Glomerular endothelial cell (primary cell): ENCODE measurements around the gene ZNF593OS. TPM values are rescaled to one million over a fixed set of nuclear protein-coding genes. Genes with fewer than 3 reads are reported as not detected.

ENCODE experiments used
- DNase-seq: peaks from one replicate; pipeline ENCODE4 v3.0.0-alpha.2; 2011; ENCODE audit warnings: low read depth, low spot score; ENCODE audit errors: extremely low read depth
- total RNA-seq: library from RNA; depleted of rRNA; stranded (reverse); fragments of >200 nt; gene quantifications from 2 replicates; pipeline ENCODE4 v1.2.3, GENCODE V29; 2015

ZNF593OS gene
- total RNA-seq, 1 donor from 2014 or later, result not detected

GRCh38 chr1:26184883-26185282 is 13.3 kb upstream of the ZNF593OS start:
- no peak for DNase-seq

DNA sequence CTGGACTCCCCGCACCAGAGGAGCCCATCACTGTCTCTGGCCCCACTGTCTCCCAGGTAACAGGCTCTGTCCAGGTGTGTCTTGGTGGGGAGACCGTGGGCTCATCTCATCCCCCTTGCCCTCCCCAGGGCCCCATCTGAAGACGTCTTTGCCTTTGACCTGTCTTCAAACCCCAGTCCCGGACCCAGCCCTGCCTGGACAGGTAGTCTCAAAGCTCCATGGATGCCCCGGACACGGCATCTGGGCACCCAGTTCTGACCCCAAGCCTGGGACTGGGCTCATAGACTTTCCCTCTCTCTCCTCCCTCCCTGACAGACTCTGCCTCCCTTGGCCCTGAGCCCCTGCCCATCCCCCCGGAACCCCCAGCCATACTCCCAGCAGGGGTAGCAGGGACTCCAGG is 12.5 kb upstream of the ZNF593OS start:
- no peak for DNase-seq

- no peak for DNase-seq
These were observed 10.7 kb upstream of the ZNF593OS start for GRCh38 chr1:26182383-26182696.

DNA sequence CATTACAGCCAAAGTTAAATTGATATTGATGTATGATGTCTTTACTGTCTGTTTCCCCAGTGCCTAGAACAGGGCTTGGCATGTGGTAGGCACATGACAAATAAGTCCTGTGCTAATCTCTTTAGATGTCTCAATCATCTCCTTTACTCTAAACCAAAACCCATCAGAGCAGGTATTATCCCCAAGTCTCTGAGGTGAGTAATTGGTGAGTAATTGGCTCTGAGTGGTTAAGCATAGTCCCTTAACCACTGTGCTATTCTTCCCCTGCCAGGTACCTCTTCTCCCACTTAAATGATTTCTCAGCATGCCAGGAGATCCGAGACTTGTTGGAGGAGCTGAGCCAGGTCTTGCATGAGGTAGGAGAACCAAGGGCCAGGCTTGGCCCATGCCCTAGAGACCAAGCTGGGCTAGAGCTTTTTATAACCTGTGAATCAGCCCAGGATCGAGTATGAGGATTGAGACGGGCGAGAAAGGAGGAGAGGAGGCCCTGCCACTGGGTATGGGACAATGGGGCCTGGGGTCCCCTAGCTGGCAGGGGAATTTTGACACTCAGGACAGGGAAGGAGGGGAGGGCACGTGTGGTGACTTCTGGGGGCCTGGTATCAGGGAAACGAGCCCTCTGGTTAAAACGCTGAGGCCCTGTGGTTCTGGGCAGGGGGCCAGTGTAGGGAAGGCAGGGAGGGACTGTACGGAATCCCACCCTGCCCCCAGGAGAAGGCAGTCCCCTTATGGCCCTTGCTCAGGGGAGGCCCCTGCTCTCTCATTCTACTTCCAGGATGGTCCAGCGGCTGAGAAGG is 10.2 kb upstream of the ZNF593OS start:
- no peak for DNase-seq

GRCh38 chr1:26180010-26180506 is 8.4 kb upstream of the ZNF593OS start:
- DNase-seq, result no peak

GRCh38 chr1:26177182-26177684 is 5.6 kb upstream of the ZNF593OS start, which contains the start of gene CNKSR1:
Gene CNKSR1, plus strand, starts transcription at chr1:26177491. Its CDS starts 57 bp downstream, at chr1:26177548.
- no peak for DNase-seq

DNA sequence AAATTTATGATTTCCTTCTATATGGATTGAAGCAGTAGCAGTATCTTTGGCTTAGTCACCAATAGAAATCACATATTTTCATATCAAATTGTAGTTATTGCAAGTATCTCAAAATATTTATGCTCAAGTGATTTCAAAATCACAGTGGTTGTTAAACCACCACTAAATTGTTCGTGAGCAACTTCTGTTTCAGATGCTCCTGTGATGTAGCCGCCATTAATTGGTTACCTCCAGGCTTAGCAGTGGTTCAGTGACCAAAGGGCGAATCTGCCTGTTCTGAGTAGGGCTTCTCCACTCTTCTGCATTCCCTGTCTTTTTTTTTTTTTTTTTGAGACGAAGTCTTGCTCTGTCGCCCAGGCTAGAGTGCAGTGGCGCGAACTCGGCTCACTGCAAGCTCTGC is 3.7 kb upstream of the ZNF593OS start:
- DNase-seq, result no peak

DNA sequence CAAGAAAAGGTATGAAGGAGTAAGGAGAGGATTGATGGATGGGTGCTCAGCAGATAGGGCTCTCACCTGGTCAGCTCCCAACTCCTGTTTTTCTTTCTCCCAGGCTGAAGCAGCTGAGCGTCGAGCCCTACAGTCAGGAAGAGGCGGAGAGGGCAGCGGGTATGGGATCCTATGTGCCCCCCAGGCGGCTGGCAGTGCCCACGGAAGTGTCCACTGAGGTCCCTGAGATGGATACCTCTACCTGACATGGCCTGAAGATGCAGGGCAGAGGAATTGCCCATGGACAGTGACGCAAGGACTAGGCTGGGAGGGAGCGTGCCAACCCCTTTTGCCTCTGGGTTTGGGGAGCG is 1.2 kb downstream of the ZNF593OS start:
- DNase-seq, result no peak

DNA sequence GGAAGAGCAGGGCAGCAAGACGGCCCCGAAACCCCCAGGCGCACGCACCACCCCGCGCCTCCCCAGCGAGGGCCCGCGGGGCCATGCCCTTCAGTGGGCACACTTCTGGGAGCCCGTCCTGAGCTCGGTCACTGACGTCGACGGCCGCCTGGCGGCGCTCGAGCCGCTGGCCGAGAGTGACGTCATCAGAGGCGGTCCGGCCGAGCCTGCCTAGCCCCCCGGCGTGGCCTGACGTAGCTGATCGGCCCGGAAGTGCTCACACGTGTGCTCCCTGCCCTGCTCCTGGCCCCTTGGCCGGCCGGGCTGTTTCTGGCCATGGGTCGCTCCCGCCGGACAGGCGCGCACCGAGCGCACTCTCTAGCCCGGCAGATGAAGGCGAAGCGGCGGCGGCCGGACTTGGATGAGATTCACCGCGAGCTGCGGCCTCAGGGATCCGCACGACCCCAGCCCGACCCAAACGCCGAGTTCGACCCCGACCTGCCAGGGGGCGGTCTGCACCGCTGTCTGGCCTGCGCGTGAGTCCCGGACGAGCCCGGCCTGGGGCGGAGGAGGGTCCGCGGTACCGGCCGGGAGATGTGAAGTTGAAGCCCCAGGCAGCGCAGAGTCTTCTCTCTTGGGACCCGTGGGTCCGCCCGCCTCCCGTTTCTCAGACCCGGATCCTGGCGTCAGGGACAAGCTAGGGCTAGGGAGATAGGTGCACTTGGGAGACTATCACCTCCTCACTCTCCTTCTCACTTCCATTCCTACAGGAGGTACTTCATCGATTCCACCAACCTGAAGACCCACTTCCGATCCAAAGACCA is 1.8 kb downstream of the ZNF593OS start, which contains the start of gene ZNF593:
TSS of gene ZNF593 (plus strand) at position 240 of the 803 bp plus-strand sequence. CDS start at position 316, 76 bp downstream.
- no peak for DNase-seq

- no peak for DNase-seq
These were observed 2.5 kb downstream of the ZNF593OS start for GRCh38 chr1:26169198-26169554.

- DNase-seq, result no peak
These were observed 3.0 kb downstream of the ZNF593OS start, which contains the start of gene C1orf232 for GRCh38 chr1:26168410-26169197. Gene C1orf232, minus strand, starts transcription at chr1:26168963. Its CDS starts 464 bp downstream, at chr1:26168499.

DNA sequence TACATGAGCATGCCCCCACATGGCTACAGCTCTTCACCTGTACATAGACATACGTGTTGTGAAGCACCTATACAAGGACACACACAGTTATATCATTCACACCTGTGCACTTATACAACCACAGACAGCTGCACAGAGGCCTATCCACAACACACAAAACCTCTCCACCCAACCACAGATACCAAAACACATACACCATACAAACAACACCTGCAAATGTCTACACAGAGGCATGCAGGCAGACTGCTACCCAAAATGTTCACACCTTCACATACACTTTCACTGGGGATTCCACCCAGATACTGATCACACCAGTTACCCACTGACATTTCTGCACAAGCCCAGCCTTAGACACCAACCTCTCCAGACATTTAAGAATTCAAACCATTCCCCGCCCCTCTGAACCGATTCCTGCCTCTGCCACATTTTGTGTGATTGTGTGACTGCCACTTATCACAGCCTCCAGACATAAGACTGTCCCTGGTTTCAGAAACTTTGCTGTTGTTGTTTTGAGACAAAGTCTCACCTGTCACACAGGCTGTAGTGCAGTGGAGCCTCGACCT is 4.8 kb downstream of the ZNF593OS start:
- no peak for DNase-seq

- DNase-seq, result no peak
These were observed 6.5 kb downstream of the ZNF593OS start for GRCh38 chr1:26164861-26165842.

- no peak for DNase-seq
These were observed 7.4 kb downstream of the ZNF593OS start for GRCh38 chr1:26164036-26164860.

GRCh38 chr1:26163684-26164035 is 8.0 kb downstream of the ZNF593OS start:
- DNase-seq, result no peak

- DNase-seq, result no peak
These were observed 9.4 kb downstream of the ZNF593OS start for GRCh38 chr1:26162220-26162709.

DNA sequence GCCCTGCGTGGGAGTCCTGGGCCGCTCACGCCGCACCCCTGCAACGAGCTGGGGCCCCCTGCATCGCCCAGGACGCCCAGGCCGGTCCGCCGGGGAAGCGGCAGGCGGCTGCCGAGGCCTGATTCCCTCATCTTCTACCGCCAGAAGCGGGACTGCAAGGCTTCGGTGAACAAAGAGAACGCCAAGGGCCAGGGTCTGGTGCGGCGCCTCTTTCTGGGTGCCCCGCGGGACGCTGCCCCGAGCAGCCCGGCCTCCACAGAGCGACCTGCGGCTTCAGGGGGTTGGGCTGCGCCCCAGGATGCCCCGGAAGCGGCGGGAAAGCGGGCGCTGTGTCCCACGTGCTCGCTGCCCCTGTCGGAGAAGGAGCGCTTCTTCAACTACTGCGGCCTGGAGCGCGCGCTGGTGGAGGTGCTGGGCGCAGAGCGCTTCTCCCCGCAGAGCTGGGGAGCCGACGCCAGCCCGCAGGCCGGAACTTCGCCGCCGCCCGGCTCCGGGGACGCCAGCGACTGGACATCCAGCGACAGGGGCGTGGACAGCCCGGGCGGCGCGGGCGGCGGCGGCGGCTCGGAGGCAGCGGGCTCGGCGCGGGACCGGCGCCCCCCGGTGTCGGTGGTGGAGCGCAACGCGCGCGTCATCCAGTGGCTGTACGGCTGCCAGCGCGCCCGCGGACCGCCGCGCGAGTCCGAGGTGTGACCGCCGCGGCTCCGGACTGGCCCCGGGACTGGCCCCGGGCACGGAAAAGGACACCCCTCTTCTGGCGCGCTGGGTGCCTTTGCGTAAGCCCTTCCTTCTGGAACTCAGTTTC is 10.0 kb downstream of the ZNF593OS start:
- DNase-seq, result no peak
